Bronchial epithelial cell (primary cell): Measurements from ENCODE around the gene ACTL6B. TPM values are rescaled to one million over a fixed set of nuclear protein-coding genes. Genes with fewer than 3 reads are reported as not detected.

ENCODE experiments used
- DNase-seq: peaks from one replicate; pipeline ENCODE4 v3.0.0-alpha.2; 2010; ENCODE audit warnings: low read depth
- FAIRE-seq: peaks from 2 replicates; lab custom pipeline; 2011; peaks lifted over from hg19 to GRCh38; lab: Jason Lieb, UNC
- H3K27me3 ChIP-seq: 2 replicates; pipeline ENCODE4 v1.5.1; 2011; ENCODE audit warnings: low read length; ENCODE audit not compliant: control insufficient read depth, insufficient read depth
- H3K36me3 ChIP-seq: 2 replicates; pipeline ENCODE4 v1.5.1; 2011; ENCODE audit warnings: low read length; ENCODE audit not compliant: control insufficient read depth, insufficient read depth
- H3K4me3 ChIP-seq: 2 replicates; pipeline ENCODE4 v1.5.1; 2011; ENCODE audit warnings: mild to moderate bottlenecking, low read depth, low read length, control low read depth
- total RNA-seq: library from RNA; depleted of rRNA; stranded (reverse); fragments of >200 nt; gene quantifications from 2 replicates; pipeline ENCODE4 v1.2.1, GENCODE V29; 2014
- TF ChIP-seq, protein P1 (sequence below): IDR thresholded peaks from 2 replicates; pipeline ENCODE4 v1.5.1; 2011; ENCODE audit warnings: mild to moderate bottlenecking, moderate library complexity, low read length, control low read depth, inconsistent platforms; ENCODE audit not compliant: insufficient read depth, severe bottlenecking

Gene ACTL6B
- total RNA-seq, 1 donor from 2014 or later, result not detected

DNA sequence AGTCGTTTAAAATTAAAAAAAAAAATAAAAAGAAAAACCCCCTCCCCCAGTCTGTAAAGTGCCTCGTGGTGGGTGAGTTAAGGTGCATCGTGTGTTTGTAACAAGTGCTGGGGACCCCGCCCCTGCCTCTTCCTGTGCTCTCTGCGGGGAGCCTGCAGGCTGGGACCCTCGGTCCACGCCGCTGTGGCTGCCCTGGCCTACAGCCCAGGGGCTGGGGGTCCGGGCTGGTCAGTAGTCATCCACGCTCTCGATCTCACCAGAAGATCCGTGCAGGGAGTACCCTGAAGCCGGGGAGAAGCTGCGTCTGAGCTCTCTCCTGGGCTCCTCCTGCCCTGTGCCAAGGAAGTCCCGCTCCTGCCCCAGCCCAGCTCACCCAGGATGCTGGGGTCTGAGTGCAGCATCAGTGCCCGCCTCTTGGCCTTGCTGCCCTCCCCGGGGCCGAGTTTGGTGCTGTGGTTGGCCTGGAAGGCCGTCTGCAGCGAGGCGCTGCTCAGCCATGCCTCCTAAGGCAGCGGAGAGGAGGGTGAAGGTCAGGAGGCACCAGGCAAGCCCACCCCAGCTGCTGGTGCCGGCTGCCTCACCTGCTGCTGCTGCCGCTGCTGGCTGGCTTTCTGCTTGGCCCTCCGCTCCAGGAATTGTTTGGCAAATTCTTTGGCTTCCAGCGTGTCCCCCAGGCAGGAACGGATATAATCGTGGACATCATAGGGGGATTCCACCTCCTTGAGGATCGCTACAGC is 25.4 kb upstream of the ACTL6B start:
- no peaks in the 10 kb centered on the region for H3K27me3 ChIP-seq
- DNase-seq, result no peak
- no peak overlapping the region for H3K4me3 ChIP-seq
- no peak for FAIRE-seq
- TF ChIP-seq, protein P1, sequence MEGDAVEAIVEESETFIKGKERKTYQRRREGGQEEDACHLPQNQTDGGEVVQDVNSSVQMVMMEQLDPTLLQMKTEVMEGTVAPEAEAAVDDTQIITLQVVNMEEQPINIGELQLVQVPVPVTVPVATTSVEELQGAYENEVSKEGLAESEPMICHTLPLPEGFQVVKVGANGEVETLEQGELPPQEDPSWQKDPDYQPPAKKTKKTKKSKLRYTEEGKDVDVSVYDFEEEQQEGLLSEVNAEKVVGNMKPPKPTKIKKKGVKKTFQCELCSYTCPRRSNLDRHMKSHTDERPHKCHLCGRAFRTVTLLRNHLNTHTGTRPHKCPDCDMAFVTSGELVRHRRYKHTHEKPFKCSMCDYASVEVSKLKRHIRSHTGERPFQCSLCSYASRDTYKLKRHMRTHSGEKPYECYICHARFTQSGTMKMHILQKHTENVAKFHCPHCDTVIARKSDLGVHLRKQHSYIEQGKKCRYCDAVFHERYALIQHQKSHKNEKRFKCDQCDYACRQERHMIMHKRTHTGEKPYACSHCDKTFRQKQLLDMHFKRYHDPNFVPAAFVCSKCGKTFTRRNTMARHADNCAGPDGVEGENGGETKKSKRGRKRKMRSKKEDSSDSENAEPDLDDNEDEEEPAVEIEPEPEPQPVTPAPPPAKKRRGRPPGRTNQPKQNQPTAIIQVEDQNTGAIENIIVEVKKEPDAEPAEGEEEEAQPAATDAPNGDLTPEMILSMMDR, result no peak
- H3K36me3 ChIP-seq, result peaks cover 38% of the 10 kb centered on the region

GRCh38 chr7:100680576-100681271 is 24.5 kb upstream of the ACTL6B start:
- DNase-seq (no peak), FAIRE-seq (no peak)
- Histone ChIP-seq H3K36me3 (peaks cover 42% of the 10 kb centered on the region), H3K27me3 (no peaks in the 10 kb centered on the region), H3K4me3 (no peak overlapping the region)
- TF ChIP-seq, protein P1, result no peak

DNA sequence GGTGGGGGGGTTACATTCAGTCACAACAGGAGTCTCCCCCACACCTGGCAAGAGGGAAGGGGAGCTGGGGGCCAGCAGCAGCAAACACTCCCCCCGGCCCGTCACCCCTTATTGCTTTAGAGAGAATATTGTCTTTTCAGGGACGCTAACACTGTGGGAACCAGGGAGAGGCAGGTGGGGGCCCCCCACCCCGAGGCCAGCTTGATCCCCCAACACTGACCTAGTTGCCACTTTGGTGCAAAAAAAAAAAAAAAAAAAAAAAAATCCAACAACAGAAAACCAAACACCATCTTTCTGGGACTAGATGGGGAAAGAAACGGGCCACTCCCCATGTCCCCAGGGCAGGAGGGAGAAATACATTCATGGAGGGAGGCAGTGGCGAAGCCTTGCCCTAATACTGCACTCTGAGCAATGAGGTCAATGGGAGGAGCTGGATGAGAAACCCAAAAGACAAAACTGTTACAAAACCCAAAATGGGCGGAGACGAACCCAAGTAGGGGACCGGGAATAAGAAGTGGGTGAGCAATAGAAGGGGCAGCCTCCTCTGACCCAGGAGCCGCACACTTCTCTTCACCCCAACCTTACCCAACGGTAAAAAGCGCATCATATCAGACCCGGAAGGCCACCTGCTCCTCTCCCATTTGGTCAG is 23.8 kb upstream of the ACTL6B start:
- TF ChIP-seq, protein P1, result no peak
- no peak overlapping the region for H3K4me3 ChIP-seq
- H3K36me3 ChIP-seq, result peaks cover 39% of the 10 kb centered on the region
- no peaks in the 10 kb centered on the region for H3K27me3 ChIP-seq
- FAIRE-seq (no peak), DNase-seq (peak; percentile 37)

DNA sequence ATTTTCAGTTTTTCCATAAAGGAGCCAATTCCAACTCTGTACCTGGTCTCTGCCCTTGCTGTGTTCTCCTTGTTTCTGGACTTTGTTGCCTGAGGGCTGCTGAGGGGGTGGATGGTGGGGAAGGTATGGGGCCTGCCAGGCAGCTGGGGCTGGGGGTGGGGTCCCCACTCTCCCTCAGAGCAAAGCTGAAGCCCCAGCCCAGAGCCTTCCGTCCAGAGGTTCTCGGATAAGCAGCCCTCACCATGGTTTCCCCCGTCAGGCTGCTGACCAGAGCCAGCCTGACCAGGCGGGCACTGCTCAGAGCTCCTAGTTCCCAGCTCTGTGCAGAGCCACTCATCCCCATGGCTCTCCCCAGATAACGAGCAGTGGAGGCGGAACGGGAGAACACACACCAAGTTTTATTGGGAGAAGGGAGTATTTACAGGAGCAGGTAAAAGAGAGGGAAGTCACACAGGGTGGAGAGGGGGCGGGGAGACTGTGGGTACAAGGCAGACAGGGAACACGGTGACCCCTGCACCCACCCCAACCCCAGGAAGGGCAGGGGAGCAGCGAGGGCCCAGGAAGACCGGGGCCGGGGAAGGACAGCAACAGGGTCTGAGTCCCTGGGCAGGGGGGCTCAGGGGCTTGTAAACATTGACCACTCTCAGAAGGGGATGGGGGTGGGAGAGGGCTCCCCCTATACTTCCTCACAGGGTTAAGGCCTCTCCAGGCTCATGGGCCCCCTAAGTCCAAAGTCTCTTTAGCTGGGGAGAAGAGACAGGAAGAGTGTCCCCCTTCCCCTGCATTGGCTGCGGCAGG is 23.1 kb upstream of the ACTL6B start:
- FAIRE-seq (no peak), DNase-seq (no peak)

More for the DNA sequence above, 23.1 kb upstream of the ACTL6B start:
- Histone ChIP-seq H3K36me3 (peaks cover 33% of the 10 kb centered on the region), H3K4me3 (no peak overlapping the region), H3K27me3 (no peaks in the 10 kb centered on the region)
- TF ChIP-seq, protein P1, result no peak
